ENCODE results near the gene CSPG5.

Gene CSPG5

GRCh38 chr3:47577583-47578118 lies 1.0 kb downstream of the CSPG5 start:
- FAIRE-seq, result no peak

GRCh38 chr3:47573190-47574172 lies 5.2 kb downstream of the CSPG5 start:
- DNase-seq (ENCODE audit: insufficient read length, low spot score), result no peak

More at GRCh38 chr3:47577583-47578118, 1.0 kb downstream of the CSPG5 start:
- TF ChIP-seq POLR2A (IDR thresholded peaks at IDR 0.05; ENCODE audit: low read depth, low read length), result no peak
- DNase-seq (ENCODE audit: insufficient read length, low spot score), result no peak

GRCh38 chr3:47571391-47572175 lies 7.1 kb downstream of the CSPG5 start:
- no peak for DNase-seq (ENCODE audit: insufficient read length, low spot score)
- no peak for FAIRE-seq
- TF ChIP-seq POLR2A (IDR thresholded peaks at IDR 0.05; ENCODE audit: low read depth, low read length), result no peak

More at GRCh38 chr3:47573190-47574172, 5.2 kb downstream of the CSPG5 start:
- FAIRE-seq, result no peak
- TF ChIP-seq POLR2A (IDR thresholded peaks at IDR 0.05; ENCODE audit: low read depth, low read length), result no peak

GRCh38 chr3:47568901-47569300 lies 9.8 kb downstream of the CSPG5 start:
- FAIRE-seq, result no peak
- no peak for DNase-seq (ENCODE audit: insufficient read length, low spot score)
- TF ChIP-seq POLR2A (IDR thresholded peaks at IDR 0.05; ENCODE audit: low read depth, low read length), result no peak

- FAIRE-seq (no peak), DNase-seq (ENCODE audit: insufficient read length, low spot score) (no peak)
- TF ChIP-seq POLR2A (IDR thresholded peaks at IDR 0.05; ENCODE audit: low read depth, low read length), result no peak
Measured at GRCh38 chr3:47567149-47567548, 11.5 kb downstream of the CSPG5 start.

- DNase-seq (ENCODE audit: insufficient read length, low spot score) (no peak), FAIRE-seq (no peak)
- no peak for TF ChIP-seq POLR2A (IDR thresholded peaks at IDR 0.05; ENCODE audit: low read depth, low read length)
Measured at GRCh38 chr3:47566667-47567066, 12.0 kb downstream of the CSPG5 start.

- no peak for DNase-seq (ENCODE audit: insufficient read length, low spot score)
- TF ChIP-seq POLR2A (IDR thresholded peaks at IDR 0.05; ENCODE audit: low read depth, low read length), result no peak
- no peak for FAIRE-seq
Measured at GRCh38 chr3:47565734-47566550, 12.7 kb downstream of the CSPG5 start.

- no peak for DNase-seq (ENCODE audit: insufficient read length, low spot score)
- TF ChIP-seq POLR2A (IDR thresholded peaks at IDR 0.05; ENCODE audit: low read depth, low read length), result no peak
- FAIRE-seq, result no peak
Measured at GRCh38 chr3:47556351-47556750, 22.3 kb downstream of the CSPG5 start.

GRCh38 chr3:47554335-47554734 lies 24.3 kb downstream of the CSPG5 start:
- no peak for FAIRE-seq
- no peak for DNase-seq (ENCODE audit: insufficient read length, low spot score)
- TF ChIP-seq POLR2A (IDR thresholded peaks at IDR 0.05; ENCODE audit: low read depth, low read length), result no peak

- FAIRE-seq (no peak), DNase-seq (ENCODE audit: insufficient read length, low spot score) (no peak)
- TF ChIP-seq POLR2A (IDR thresholded peaks at IDR 0.05; ENCODE audit: low read depth, low read length), result no peak
Measured at GRCh38 chr3:47553407-47553806, 25.3 kb downstream of the CSPG5 start.

GRCh38 chr3:47542471-47543173 lies 36.0 kb downstream of the CSPG5 start:
- TF ChIP-seq POLR2A (IDR thresholded peaks at IDR 0.05; ENCODE audit: low read depth, low read length), result no peak
- no peak for DNase-seq (ENCODE audit: insufficient read length, low spot score)
- no peak for FAIRE-seq

GRCh38 chr3:47541583-47542108 lies 37.0 kb downstream of the CSPG5 start:
- no peak for FAIRE-seq
- DNase-seq (ENCODE audit: insufficient read length, low spot score), result no peak
- TF ChIP-seq POLR2A (IDR thresholded peaks at IDR 0.05; ENCODE audit: low read depth, low read length), result no peak

Data from H54 (cell line).